ENCODE results near the gene DOCK3.

- TF ChIP-seq POLR2A (IDR thresholded peaks at IDR 0.05) (no peak), CTCF (IDR thresholded peaks at IDR 0.05) (no peak), EP300 (IDR thresholded peaks at IDR 0.05) (no peak)
Observed at GRCh38 chr3:50786631-50787030, 111.9 kb downstream of the DOCK3 start.
